K562 (cell line): ENCODE data around the gene MERTK. TPM values are rescaled to one million over a fixed set of nuclear protein-coding genes. Genes with fewer than 3 reads are reported as not detected.

Source experiments
- CCAR2 ChIP-seq: fragments of 200-400 bp; formaldehyde crosslinking; IDR thresholded peaks from 2 replicates; pipeline ENCODE4 v1.6.1; 2017; ENCODE audit warnings: mild to moderate bottlenecking, low read depth, low read length
- ZNF668 ChIP-seq: fragments of 250-450 bp; sonication (Bioruptor Pico); IDR thresholded peaks from 2 replicates; pipeline ENCODE4 v1.8.0; 2022; ENCODE audit warnings: mild to moderate bottlenecking, inconsistent platforms
- polyA plus RNA-seq, 8 experiments: library from polyadenylated mRNA; depleted of rRNA in 4 of 8; stranded (reverse) in 5 of 8; unstranded in 3 of 8; fragments of >200 nt; fragmentation: Nextera tagmentation in 2 of 8; fragmentation: Illumina TruSeq in 1 of 8; extraction: Ambion mirVana in 2 of 8; extraction: Trizol in 1 of 8; gene quantifications; 2 replicates each; pipeline versions ENCODE4 v1.2.1 to v1.2.3, GENCODE V29; 2011 to 2014; ENCODE audit warnings: inconsistent platforms in 1 of 8, missing spikeins in 1 of 8
- total RNA-seq, 7 experiments: library from RNA; depleted of rRNA in 6 of 7; stranded (reverse); fragments of >200 nt in 6 of 7; fragmentation: Illumina TruSeq in 2 of 7; extraction: Trizol in 2 of 7; gene quantifications; 2 replicates each; pipeline versions ENCODE4 v1.2.1 to v1.2.3, GENCODE V29; 2011 to 2021; ENCODE audit warnings: low replicate concordance in 1 of 7
- TF ChIP-seq, protein P1 (sequence below): sonication (generic); formaldehyde crosslinking; IDR thresholded peaks from 2 replicates; pipeline ENCODE4 v1.8.0; 2023; ENCODE audit warnings: mild to moderate bottlenecking, missing genetic modification reagents
- TF ChIP-seq, protein P2 (sequence below): fragments of 450-650 bp; IDR thresholded peaks from 2 replicates; pipeline ENCODE4 v1.6.1; 2016; ENCODE audit warnings: low read depth

Gene MERTK
- total and polyA plus RNA-seq, 9 of the 15 experiments (the other 6 are each of a cell fraction or from before 2014, with no cell fraction given), result 0.23 to 1.6 (median 0.74) TPM

DNA sequence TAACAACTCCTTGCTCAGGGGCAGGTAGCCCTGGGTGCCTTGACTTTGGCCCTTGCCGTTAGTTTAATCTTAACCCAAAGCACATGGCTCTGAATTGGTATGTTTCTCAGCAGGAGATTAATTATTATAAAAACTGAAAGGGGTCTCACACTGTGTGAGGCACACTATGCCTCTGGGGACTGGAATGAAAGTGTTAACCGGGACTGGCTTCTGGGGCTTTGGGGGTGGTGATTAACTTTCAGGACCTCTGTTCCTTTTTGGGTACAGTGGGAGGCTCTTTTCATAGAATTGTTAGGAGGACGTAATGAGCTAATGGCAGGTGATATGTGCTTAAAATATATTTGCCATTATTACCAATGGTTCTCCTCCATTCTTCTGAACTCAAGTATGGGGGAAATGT lies 5.1 kb downstream of the MERTK start (continued):
- TF ChIP-seq, protein P1, sequence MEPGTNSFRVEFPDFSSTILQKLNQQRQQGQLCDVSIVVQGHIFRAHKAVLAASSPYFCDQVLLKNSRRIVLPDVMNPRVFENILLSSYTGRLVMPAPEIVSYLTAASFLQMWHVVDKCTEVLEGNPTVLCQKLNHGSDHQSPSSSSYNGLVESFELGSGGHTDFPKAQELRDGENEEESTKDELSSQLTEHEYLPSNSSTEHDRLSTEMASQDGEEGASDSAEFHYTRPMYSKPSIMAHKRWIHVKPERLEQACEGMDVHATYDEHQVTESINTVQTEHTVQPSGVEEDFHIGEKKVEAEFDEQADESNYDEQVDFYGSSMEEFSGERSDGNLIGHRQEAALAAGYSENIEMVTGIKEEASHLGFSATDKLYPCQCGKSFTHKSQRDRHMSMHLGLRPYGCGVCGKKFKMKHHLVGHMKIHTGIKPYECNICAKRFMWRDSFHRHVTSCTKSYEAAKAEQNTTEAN (CRISPR knock-in tag), result no peak
- TF ChIP-seq CCAR2, result no peak
- TF ChIP-seq ZNF668, result no peak
- TF ChIP-seq, protein P2, sequence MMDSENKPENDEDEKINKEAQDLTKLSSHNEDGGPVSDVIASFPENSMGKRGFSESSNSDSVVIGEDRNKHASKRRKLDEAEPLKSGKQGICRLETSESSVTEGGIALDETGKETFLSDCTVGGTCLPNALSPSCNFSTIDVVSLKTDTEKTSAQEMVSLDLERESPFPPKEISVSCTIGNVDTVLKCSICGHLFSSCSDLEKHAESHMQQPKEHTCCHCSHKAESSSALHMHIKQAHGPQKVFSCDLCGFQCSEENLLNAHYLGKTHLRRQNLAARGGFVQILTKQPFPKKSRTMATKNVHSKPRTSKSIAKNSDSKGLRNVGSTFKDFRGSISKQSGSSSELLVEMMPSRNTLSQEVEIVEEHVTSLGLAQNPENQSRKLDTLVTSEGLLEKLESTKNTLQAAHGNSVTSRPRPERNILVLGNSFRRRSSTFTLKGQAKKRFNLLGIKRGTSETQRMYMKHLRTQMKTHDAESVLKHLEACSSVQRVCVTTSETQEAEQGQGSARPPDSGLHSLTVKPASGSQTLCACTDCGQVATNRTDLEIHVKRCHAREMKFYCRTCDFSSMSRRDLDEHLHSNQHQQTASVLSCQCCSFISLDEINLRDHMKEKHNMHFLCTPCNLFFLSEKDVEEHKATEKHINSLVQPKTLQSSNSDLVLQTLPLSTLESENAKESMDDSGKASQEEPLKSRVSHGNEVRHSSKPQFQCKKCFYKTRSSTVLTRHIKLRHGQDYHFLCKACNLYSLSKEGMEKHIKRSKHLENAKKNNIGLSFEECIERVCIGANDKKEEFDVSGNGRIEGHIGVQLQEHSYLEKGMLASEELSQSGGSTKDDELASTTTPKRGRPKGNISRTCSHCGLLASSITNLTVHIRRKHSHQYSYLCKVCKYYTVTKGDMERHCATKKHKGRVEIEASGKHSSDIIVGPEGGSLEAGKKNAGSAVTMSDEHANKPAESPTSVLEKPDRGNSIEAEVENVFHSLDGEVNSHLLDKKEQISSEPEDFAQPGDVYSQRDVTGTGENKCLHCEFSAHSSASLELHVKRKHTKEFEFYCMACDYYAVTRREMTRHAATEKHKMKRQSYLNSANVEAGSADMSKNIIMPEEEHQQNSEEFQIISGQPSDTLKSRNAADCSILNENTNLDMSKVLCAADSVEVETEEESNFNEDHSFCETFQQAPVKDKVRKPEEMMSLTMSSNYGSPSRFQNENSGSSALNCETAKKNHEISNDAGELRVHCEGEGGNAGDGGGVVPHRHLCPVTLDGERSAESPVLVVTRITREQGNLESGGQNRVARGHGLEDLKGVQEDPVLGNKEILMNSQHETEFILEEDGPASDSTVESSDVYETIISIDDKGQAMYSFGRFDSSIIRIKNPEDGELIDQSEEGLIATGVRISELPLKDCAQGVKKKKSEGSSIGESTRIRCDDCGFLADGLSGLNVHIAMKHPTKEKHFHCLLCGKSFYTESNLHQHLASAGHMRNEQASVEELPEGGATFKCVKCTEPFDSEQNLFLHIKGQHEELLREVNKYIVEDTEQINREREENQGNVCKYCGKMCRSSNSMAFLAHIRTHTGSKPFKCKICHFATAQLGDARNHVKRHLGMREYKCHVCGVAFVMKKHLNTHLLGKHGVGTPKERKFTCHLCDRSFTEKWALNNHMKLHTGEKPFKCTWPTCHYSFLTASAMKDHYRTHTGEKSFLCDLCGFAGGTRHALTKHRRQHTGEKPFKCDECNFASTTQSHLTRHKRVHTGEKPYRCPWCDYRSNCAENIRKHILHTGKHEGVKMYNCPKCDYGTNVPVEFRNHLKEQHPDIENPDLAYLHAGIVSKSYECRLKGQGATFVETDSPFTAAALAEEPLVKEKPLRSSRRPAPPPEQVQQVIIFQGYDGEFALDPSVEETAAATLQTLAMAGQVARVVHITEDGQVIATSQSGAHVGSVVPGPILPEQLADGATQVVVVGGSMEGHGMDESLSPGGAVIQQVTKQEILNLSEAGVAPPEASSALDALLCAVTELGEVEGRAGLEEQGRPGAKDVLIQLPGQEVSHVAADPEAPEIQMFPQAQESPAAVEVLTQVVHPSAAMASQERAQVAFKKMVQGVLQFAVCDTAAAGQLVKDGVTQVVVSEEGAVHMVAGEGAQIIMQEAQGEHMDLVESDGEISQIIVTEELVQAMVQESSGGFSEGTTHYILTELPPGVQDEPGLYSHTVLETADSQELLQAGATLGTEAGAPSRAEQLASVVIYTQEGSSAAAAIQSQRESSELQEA, result no peak
